Measurements from ENCODE around the gene DOCK11.

DOCK11 gene

DNA sequence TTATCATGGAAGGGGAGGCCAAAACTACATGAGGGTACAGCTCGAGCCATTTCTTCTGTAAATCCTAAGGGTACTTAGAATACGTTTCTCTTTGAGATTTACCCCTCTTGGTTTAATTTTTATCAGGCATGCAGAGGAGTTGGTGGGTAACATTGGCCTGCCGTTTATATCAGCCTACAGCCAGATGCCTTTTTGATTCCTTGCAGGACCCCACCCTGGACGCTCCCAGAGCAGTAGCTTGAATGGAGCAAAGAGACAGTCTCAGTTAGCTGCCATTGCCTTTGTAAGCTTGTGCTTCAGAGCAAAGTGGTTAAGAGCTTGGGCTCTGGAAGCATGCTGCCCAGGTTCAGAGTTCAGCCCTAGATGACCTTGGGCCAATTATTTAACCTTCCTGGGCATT lies 9.0 kb downstream of the DOCK11 start:
- TF ChIP-seq, protein P1, sequence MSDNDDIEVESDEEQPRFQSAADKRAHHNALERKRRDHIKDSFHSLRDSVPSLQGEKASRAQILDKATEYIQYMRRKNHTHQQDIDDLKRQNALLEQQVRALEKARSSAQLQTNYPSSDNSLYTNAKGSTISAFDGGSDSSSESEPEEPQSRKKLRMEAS (IDR thresholded peaks at IDR 0.05): no peak
- no peak for TF ChIP-seq ZBTB7A (IDR thresholded peaks at IDR 0.05; ENCODE audit: low read depth)
- TF ChIP-seq, protein P2, sequence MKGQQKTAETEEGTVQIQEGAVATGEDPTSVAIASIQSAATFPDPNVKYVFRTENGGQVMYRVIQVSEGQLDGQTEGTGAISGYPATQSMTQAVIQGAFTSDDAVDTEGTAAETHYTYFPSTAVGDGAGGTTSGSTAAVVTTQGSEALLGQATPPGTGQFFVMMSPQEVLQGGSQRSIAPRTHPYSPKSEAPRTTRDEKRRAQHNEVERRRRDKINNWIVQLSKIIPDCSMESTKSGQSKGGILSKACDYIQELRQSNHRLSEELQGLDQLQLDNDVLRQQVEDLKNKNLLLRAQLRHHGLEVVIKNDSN (IDR thresholded peaks at IDR 0.05): no peak
- TF ChIP-seq TEAD4 (IDR thresholded peaks at IDR 0.05): no peak
- no peak for TF ChIP-seq NFIC (IDR thresholded peaks at IDR 0.05)
- no peak for TF ChIP-seq RAD21 (IDR thresholded peaks at IDR 0.05; ENCODE audit: low read depth)
- TF ChIP-seq CEBPB (IDR thresholded peaks at IDR 0.05): no peak
- no peak for TF ChIP-seq TAF1 (IDR thresholded peaks at IDR 0.05; ENCODE audit: low read depth)
- TF ChIP-seq CREB1 (IDR thresholded peaks at IDR 0.05; ENCODE audit: low read depth): no peak
- no peak for TF ChIP-seq YY1 (IDR thresholded peaks at IDR 0.05; ENCODE audit: low read depth)
- TF ChIP-seq EGR1 (IDR thresholded peaks at IDR 0.05): no peak
- TF ChIP-seq REST (IDR thresholded peaks at IDR 0.05; ENCODE audit: low read depth): no peak
- TF ChIP-seq FOXM1 (IDR thresholded peaks at IDR 0.05; ENCODE audit: borderline replicate concordance, low read depth): no peak
- no peak for TF ChIP-seq TCF12 (IDR thresholded peaks at IDR 0.05; ENCODE audit: low read depth)
- no peak for TF ChIP-seq EP300 (IDR thresholded peaks at IDR 0.05; ENCODE audit: borderline replicate concordance)

DNA sequence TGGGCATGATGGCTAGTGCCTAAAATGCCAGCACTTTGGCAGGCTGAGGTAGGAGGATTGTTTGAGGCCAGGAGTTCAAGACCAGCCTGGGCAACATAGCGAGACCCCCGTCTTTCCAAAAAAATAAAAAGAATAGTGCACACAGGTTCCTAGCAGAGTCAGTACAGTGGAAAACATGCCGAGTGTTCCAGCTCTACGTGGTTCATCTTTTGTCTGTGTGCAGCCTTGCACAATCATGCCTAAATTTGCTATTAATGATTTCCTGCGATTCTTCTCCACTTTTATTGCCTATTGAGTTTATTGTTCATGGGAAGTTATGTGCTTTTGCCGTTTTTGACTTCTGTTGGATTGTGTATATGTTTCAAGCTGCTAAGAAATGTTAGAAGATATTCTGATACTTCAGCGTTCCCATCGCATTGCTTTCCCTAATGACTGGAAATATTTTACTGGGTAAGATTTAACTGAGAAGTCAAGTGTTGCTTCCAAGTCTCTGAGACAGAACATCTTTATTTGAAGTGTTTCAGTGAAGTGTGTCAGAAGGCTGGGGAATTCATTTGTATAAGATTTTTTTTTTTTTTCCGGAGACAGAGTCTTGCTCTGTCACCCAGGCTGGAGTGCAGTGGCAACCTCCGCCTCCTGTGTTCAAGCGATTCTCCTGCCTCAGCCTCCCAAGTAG lies 11.3 kb downstream of the DOCK11 start:
- no peak for TF ChIP-seq CEBPB (IDR thresholded peaks at IDR 0.05)
- TF ChIP-seq FOXM1 (IDR thresholded peaks at IDR 0.05; ENCODE audit: borderline replicate concordance, low read depth): no peak
- TF ChIP-seq TEAD4 (IDR thresholded peaks at IDR 0.05): no peak
- no peak for TF ChIP-seq NFIC (IDR thresholded peaks at IDR 0.05)
- TF ChIP-seq TAF1 (IDR thresholded peaks at IDR 0.05; ENCODE audit: low read depth): no peak
- TF ChIP-seq TCF12 (IDR thresholded peaks at IDR 0.05; ENCODE audit: low read depth): no peak
- TF ChIP-seq ZBTB7A (IDR thresholded peaks at IDR 0.05; ENCODE audit: low read depth): no peak
- TF ChIP-seq, protein P2 (IDR thresholded peaks at IDR 0.05): no peak
- TF ChIP-seq REST (IDR thresholded peaks at IDR 0.05; ENCODE audit: low read depth): no peak
- no peak for TF ChIP-seq CREB1 (IDR thresholded peaks at IDR 0.05; ENCODE audit: low read depth)
- no peak for TF ChIP-seq EP300 (IDR thresholded peaks at IDR 0.05; ENCODE audit: borderline replicate concordance)
- no peak for TF ChIP-seq EGR1 (IDR thresholded peaks at IDR 0.05)
- no peak for TF ChIP-seq YY1 (IDR thresholded peaks at IDR 0.05; ENCODE audit: low read depth)
- no peak for TF ChIP-seq RAD21 (IDR thresholded peaks at IDR 0.05; ENCODE audit: low read depth)
- TF ChIP-seq, protein P1 (IDR thresholded peaks at IDR 0.05): no peak

- TF ChIP-seq FOXM1 (IDR thresholded peaks at IDR 0.05; ENCODE audit: borderline replicate concordance, low read depth): no peak
- no peak for TF ChIP-seq YY1 (IDR thresholded peaks at IDR 0.05; ENCODE audit: low read depth)
- no peak for TF ChIP-seq EGR1 (IDR thresholded peaks at IDR 0.05)
- no peak for TF ChIP-seq TAF1 (IDR thresholded peaks at IDR 0.05; ENCODE audit: low read depth)
- no peak; the same call in 1 of the 2 replicates for TF ChIP-seq CEBPB (IDR thresholded peaks at IDR 0.05)
- TF ChIP-seq ZBTB7A (IDR thresholded peaks at IDR 0.05; ENCODE audit: low read depth): no peak
- TF ChIP-seq REST (IDR thresholded peaks at IDR 0.05; ENCODE audit: low read depth): no peak
- TF ChIP-seq CREB1 (IDR thresholded peaks at IDR 0.05; ENCODE audit: low read depth): no peak
- TF ChIP-seq TCF12 (IDR thresholded peaks at IDR 0.05; ENCODE audit: low read depth): no peak
These were observed 12.2 kb downstream of the DOCK11 start for GRCh38 chrX:118507766-118508165.

DNA sequence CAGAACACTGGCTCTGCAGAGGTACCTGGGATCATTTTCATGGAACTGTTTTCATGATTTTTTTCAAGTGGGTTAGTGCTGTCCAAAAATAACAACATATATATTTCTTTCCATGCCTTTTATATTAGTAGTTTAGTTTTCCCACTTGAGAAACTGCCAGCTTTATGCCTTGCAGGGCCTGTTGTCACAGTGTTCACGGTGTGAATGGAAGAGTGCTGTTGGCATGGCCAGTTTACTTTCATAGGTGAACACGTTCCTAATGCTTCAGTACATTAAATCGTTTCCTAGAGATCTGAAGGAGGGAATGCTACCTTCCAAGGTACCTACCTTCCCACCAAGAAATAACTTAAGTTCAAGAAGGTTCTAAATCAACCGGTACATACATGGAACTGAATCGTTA lies 12.6 kb downstream of the DOCK11 start:
- TF ChIP-seq CREB1 (IDR thresholded peaks at IDR 0.05; ENCODE audit: low read depth) (no peak), YY1 (IDR thresholded peaks at IDR 0.05; ENCODE audit: low read depth) (no peak), EP300 (IDR thresholded peaks at IDR 0.05; ENCODE audit: borderline replicate concordance) (no peak), FOXM1 (IDR thresholded peaks at IDR 0.05; ENCODE audit: borderline replicate concordance, low read depth) (no peak), CEBPB (IDR thresholded peaks at IDR 0.05) (no peak), REST (IDR thresholded peaks at IDR 0.05; ENCODE audit: low read depth) (no peak), TCF12 (IDR thresholded peaks at IDR 0.05; ENCODE audit: low read depth) (no peak), EGR1 (IDR thresholded peaks at IDR 0.05) (no peak), RAD21 (IDR thresholded peaks at IDR 0.05; ENCODE audit: low read depth) (no peak), TEAD4 (IDR thresholded peaks at IDR 0.05) (no peak), TAF1 (IDR thresholded peaks at IDR 0.05; ENCODE audit: low read depth) (no peak), NFIC (IDR thresholded peaks at IDR 0.05) (no peak), ZBTB7A (IDR thresholded peaks at IDR 0.05; ENCODE audit: low read depth) (no peak)
- TF ChIP-seq, protein P2 (IDR thresholded peaks at IDR 0.05): no peak
- TF ChIP-seq, protein P1 (IDR thresholded peaks at IDR 0.05): no peak
